ENCODE measurements around the gene TYW5. TPM values are rescaled to one million over a fixed set of nuclear protein-coding genes. Genes with fewer than 3 reads are reported as not detected.

The TYW5 gene
- polyA plus RNA-seq, 1 of the 3 experiments (the other 2 are of a cell fraction), result 3.6 TPM

DNA sequence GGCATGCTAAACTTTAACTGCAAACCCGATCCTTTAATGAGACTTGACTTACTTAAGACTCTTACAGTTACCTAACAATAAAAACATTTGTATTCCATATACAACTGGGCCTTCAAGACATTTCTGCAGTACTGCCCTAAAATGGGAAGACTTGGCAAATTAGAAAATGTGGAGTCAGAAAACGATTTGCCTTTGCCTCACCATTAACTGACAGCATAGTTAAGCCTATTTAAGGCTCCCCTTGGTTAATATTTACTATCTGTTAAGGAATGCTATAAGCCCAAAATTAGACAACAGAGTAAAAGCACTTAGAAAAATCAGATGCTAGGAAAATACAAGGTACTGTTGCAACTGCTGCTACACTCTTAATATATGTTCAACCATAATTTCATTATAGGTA is 18.7 kb downstream of the TYW5 start:
- Histone ChIP-seq H3K9me2 (no peaks in the 10 kb centered on the region), H3K36me3 (replicated peaks in 1 of 2; ENCODE audit: control insufficient read depth in 1 of 2, insufficient read depth in 2 of 2, low read length in 1 of 2) (peaks cover 61 to 63% of the 10 kb centered on the region in 2 experiments), H3K4me2 (no peak overlapping the region), H3K27me3 (ENCODE audit: insufficient read depth) (no peaks in the 10 kb centered on the region), H3K4me3 (ENCODE audit: low read depth in 2 of 2, low read length in 1 of 2) (no peak overlapping the region), H2AFZ (ENCODE audit: low read depth) (no peak overlapping the region), H3K4me1 (ENCODE audit: control insufficient read depth in 1 of 2, insufficient read depth in 2 of 2, low read depth in 1 of 2, low read length in 1 of 2) (peaks cover 0 to 8% of the 10 kb centered on the region in 2 experiments; a peak in 1 of 4 replicates), H3F3A (replicated peaks; ENCODE audit: insufficient read depth) (peaks cover 22% of the 10 kb centered on the region), H3K27ac (ENCODE audit: low read depth in 2 of 2, low read length in 1 of 2) (no peak overlapping the region), H3K79me2 (ENCODE audit: insufficient read depth) (peaks cover 13% of the 10 kb centered on the region), H4K20me1 (ENCODE audit: insufficient read depth) (no peaks in the 10 kb centered on the region), H3K9me3 (no peaks in the 10 kb centered on the region), H3K9ac (no peak overlapping the region)
- CTCF ChIA-PET, result interaction anchor here (1.0 kb wide), 1 partner anchor 545 kb away, joined by 3 read pairs; no protein-coding TSS in a partner anchor
- no peak for DNase-seq
- TF ChIP-seq SIN3A (IDR thresholded peaks at IDR 0.05; ENCODE audit: borderline replicate concordance, low read depth, low read length) (no peak), RAD21 (IDR thresholded peaks at IDR 0.05; ENCODE audit: low read length) (no peak), FOXJ3 (CRISPR knock-in tag; IDR thresholded peaks at IDR 0.05) (no peak), TAF1 (IDR thresholded peaks at IDR 0.05; ENCODE audit: borderline replicate concordance, low read depth, low read length) (no peak), RXRA (IDR thresholded peaks at IDR 0.05; ENCODE audit: borderline replicate concordance, low read depth) (no peak), JUND (IDR thresholded peaks at IDR 0.05) (no peak), FOXM1 (IDR thresholded peaks at IDR 0.05; ENCODE audit: low read depth) (no peak)
- TF ChIP-seq, protein P1, sequence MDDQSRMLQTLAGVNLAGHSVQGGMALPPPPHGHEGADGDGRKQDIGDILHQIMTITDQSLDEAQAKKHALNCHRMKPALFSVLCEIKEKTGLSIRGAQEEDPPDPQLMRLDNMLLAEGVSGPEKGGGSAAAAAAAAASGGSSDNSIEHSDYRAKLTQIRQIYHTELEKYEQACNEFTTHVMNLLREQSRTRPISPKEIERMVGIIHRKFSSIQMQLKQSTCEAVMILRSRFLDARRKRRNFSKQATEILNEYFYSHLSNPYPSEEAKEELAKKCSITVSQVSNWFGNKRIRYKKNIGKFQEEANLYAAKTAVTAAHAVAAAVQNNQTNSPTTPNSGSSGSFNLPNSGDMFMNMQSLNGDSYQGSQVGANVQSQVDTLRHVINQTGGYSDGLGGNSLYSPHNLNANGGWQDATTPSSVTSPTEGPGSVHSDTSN (IDR thresholded peaks at IDR 0.05), result no peak
- TF ChIP-seq, protein P2, sequence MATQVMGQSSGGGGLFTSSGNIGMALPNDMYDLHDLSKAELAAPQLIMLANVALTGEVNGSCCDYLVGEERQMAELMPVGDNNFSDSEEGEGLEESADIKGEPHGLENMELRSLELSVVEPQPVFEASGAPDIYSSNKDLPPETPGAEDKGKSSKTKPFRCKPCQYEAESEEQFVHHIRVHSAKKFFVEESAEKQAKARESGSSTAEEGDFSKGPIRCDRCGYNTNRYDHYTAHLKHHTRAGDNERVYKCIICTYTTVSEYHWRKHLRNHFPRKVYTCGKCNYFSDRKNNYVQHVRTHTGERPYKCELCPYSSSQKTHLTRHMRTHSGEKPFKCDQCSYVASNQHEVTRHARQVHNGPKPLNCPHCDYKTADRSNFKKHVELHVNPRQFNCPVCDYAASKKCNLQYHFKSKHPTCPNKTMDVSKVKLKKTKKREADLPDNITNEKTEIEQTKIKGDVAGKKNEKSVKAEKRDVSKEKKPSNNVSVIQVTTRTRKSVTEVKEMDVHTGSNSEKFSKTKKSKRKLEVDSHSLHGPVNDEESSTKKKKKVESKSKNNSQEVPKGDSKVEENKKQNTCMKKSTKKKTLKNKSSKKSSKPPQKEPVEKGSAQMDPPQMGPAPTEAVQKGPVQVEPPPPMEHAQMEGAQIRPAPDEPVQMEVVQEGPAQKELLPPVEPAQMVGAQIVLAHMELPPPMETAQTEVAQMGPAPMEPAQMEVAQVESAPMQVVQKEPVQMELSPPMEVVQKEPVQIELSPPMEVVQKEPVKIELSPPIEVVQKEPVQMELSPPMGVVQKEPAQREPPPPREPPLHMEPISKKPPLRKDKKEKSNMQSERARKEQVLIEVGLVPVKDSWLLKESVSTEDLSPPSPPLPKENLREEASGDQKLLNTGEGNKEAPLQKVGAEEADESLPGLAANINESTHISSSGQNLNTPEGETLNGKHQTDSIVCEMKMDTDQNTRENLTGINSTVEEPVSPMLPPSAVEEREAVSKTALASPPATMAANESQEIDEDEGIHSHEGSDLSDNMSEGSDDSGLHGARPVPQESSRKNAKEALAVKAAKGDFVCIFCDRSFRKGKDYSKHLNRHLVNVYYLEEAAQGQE (IDR thresholded peaks at IDR 0.05; ENCODE audit: low read depth, low read length), result no peak
- TF ChIP-seq, protein P3, sequence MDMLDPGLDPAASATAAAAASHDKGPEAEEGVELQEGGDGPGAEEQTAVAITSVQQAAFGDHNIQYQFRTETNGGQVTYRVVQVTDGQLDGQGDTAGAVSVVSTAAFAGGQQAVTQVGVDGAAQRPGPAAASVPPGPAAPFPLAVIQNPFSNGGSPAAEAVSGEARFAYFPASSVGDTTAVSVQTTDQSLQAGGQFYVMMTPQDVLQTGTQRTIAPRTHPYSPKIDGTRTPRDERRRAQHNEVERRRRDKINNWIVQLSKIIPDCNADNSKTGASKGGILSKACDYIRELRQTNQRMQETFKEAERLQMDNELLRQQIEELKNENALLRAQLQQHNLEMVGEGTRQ (IDR thresholded peaks at IDR 0.05; ENCODE audit: borderline replicate concordance, low read depth, low read length), result no peak
- TF ChIP-seq, protein P4, sequence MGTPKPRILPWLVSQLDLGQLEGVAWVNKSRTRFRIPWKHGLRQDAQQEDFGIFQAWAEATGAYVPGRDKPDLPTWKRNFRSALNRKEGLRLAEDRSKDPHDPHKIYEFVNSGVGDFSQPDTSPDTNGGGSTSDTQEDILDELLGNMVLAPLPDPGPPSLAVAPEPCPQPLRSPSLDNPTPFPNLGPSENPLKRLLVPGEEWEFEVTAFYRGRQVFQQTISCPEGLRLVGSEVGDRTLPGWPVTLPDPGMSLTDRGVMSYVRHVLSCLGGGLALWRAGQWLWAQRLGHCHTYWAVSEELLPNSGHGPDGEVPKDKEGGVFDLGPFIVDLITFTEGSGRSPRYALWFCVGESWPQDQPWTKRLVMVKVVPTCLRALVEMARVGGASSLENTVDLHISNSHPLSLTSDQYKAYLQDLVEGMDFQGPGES (IDR thresholded peaks at IDR 0.05; ENCODE audit: low read depth, low read length), result no peak
- WGBS (ENCODE audit: low lambda C conversion rate), result 77% methylated on average over 2 of the region's 2 CpGs
- POLR2A ChIA-PET, result no interaction called here
